ENCODE data around the gene JMJD6. TPM values are rescaled to one million over a fixed set of nuclear protein-coding genes. Genes with fewer than 3 reads are reported as not detected.

Gene JMJD6
- total and polyA plus RNA-seq, 2 experiments from 2014 or later = 11.4 to 12.8 TPM

- no peak for TF ChIP-seq CTCF (conservative IDR thresholded peaks at IDR 0.05; ENCODE audit: low read depth in 2 of 2)
- TF ChIP-seq ZNF114 (CRISPR knock-in tag; IDR thresholded peaks at IDR 0.05) = no peak
- TF ChIP-seq REST (IDR thresholded peaks at IDR 0.05; ENCODE audit: unreplicated experiment) = no peak
- no peak for TF ChIP-seq NANOG (IDR thresholded peaks at IDR 0.05; ENCODE audit: borderline replicate concordance)
- TF ChIP-seq EZH2phosphoT487 (IDR thresholded peaks at IDR 0.05; ENCODE audit: unreplicated experiment) = no peak
- TF ChIP-seq POLR2AphosphoS5 (IDR thresholded peaks at IDR 0.05; ENCODE audit: low read depth) = no peak
- no peak for TF ChIP-seq STAT1 (IDR thresholded peaks at IDR 0.05; ENCODE audit: unreplicated experiment)
- no peak for TF ChIP-seq CREB1 (CRISPR knock-in tag; IDR thresholded peaks at IDR 0.05; ENCODE audit: low read depth)
Measured at GRCh38 chr17:76752006-76752405, 25.6 kb upstream of the JMJD6 start (continued).

GRCh38 chr17:76751416-76751993, 25.1 kb upstream of the JMJD6 start:
- no peak overlapping the region for H3K4me3 ChIP-seq
- no peak overlapping the region for H3K27ac Mint-ChIP-seq
- DNase-seq (ENCODE audit: low spot score) (no peak), ATAC-seq (no peak)
- TF ChIP-seq CREB1 (CRISPR knock-in tag; IDR thresholded peaks at IDR 0.05; ENCODE audit: low read depth) (no peak), ZNF114 (CRISPR knock-in tag; IDR thresholded peaks at IDR 0.05) (no peak), ETS1 (IDR thresholded peaks at IDR 0.05) (no peak), REST (IDR thresholded peaks at IDR 0.05; ENCODE audit: unreplicated experiment) (no peak), POLR2AphosphoS5 (IDR thresholded peaks at IDR 0.05; ENCODE audit: low read depth) (no peak), NANOG (IDR thresholded peaks at IDR 0.05; ENCODE audit: borderline replicate concordance) (no peak), STAT1 (IDR thresholded peaks at IDR 0.05; ENCODE audit: unreplicated experiment) (no peak)
- H3K79me2 ChIP-seq (replicated peaks; ENCODE audit: insufficient read depth) = no peaks in the 10 kb centered on the region
- H3K9me2 ChIP-seq (ENCODE audit: insufficient read depth) = no peaks in the 10 kb centered on the region
- H3K36me3 Mint-ChIP-seq (ENCODE audit: low read depth) = peaks cover 13% of the 10 kb centered on the region; the same call in 2 of the 3 replicates
- peaks cover 3% of the 10 kb centered on the region for H3K27me3 Mint-ChIP-seq (ENCODE audit: insufficient read depth, low read depth, poor library complexity)
- H3K4me1 ChIP-seq (ENCODE audit: insufficient read depth) = no peaks in the 10 kb centered on the region
- no peak overlapping the region for H3K4me2 ChIP-seq
- H3K36me3 ChIP-seq (ENCODE audit: insufficient read depth) = no peaks in the 10 kb centered on the region
- H3K4me3 Mint-ChIP-seq = no peak overlapping the region
- H4K20me1 ChIP-seq (replicated peaks; ENCODE audit: insufficient read depth) = no peaks in the 10 kb centered on the region
- no peaks in the 10 kb centered on the region for H3K27me3 ChIP-seq (ENCODE audit: insufficient read depth)
- no peaks in the 10 kb centered on the region for H3K4me1 Mint-ChIP-seq
- H3K27ac ChIP-seq (ENCODE audit: low read depth) = no peak overlapping the region
- H3K9me3 Mint-ChIP-seq = no peaks in the 10 kb centered on the region; the same call in 2 of the 3 replicates
- H2AFZ ChIP-seq = no peak overlapping the region
- no peaks in the 10 kb centered on the region for H3F3A ChIP-seq (replicated peaks; ENCODE audit: low read depth)

Data from GM23338 (cell line).